CD4-positive, CD25-positive, alpha-beta regulatory T cell (primary cell): Measurements from ENCODE around the gene CPZ. TPM values are rescaled to one million over a fixed set of nuclear protein-coding genes. Genes with fewer than 3 reads are reported as not detected.

ENCODE experiments used
- ATAC-seq, 2 donors: fragments of 150-1000 bp; cut with Tn5 transposase; one replicate each; pipeline ENCODE4 v1.10.0; 2021; ENCODE audit warnings: low read depth in 2 of 2, moderate number of reproducible peaks in 2 of 2, moderate library complexity in 1 of 2
- DNase-seq, 3 donors: peaks; one replicate each; pipeline versions ENCODE4 v3.0.0 to v3.0.0-alpha.2; 2012 to 2022; ENCODE audit warnings: mixed read lengths in 1 of 3
- H3K27ac ChIP-seq: one replicate; pipeline ENCODE4 v1.7.0; 2013; ENCODE audit warnings: mild to moderate bottlenecking, low read length; ENCODE audit not compliant: insufficient read depth, poor library complexity, severe bottlenecking
- H3K27me3 ChIP-seq: one replicate; pipeline ENCODE4 v1.7.0; 2013; ENCODE audit warnings: low read length; ENCODE audit not compliant: control insufficient read depth, insufficient read depth
- H3K36me3 ChIP-seq: one replicate; pipeline ENCODE4 v1.7.0; 2013; ENCODE audit warnings: mild to moderate bottlenecking, low read length, moderate library complexity; ENCODE audit not compliant: control insufficient read depth, insufficient read depth
- H3K4me1 ChIP-seq: 2 replicates; pipeline ENCODE4 v1.7.0; 2013; ENCODE audit warnings: mild to moderate bottlenecking, low read length; ENCODE audit not compliant: insufficient read depth, control insufficient read depth, poor library complexity, severe bottlenecking
- H3K4me3 ChIP-seq: one replicate; pipeline ENCODE4 v1.7.0; 2013; ENCODE audit warnings: low read depth, mild to moderate bottlenecking, low read length, moderate library complexity
- H3K9me3 ChIP-seq, 2 experiments: 1 replicate in 1 of 2; 2 replicates in 1 of 2; pipeline ENCODE4 v1.7.0; 2013; ENCODE audit warnings: low read length in 2 of 2, mild to moderate bottlenecking in 1 of 2, moderate library complexity in 1 of 2; ENCODE audit not compliant: control insufficient read depth in 2 of 2
- H3K27ac Mint-ChIP-seq, 3 donors: one replicate each; pipeline ENCODE4 v1.8.0; 2020 to 2022; ENCODE audit warnings: mild to moderate bottlenecking in 3 of 3, mixed read lengths in 3 of 3, moderate library complexity in 2 of 3
- H3K27me3 Mint-ChIP-seq: one replicate; pipeline ENCODE4 v1.8.0; 2022; ENCODE audit warnings: mild to moderate bottlenecking, mixed read lengths
- H3K36me3 Mint-ChIP-seq: one replicate; pipeline ENCODE4 v1.8.0; 2020; ENCODE audit warnings: mixed read lengths
- H3K4me1 Mint-ChIP-seq, 4 donors: one replicate each; pipeline ENCODE4 v1.8.0; 2020 to 2022; ENCODE audit warnings: mixed read lengths in 4 of 4, mild to moderate bottlenecking in 1 of 4
- H3K4me3 Mint-ChIP-seq, 4 donors: one replicate each; pipeline ENCODE4 v1.8.0; 2020 to 2022; ENCODE audit warnings: mild to moderate bottlenecking in 4 of 4, mixed read lengths in 4 of 4, moderate library complexity in 3 of 4
- H3K9me3 Mint-ChIP-seq, 7 donors: one replicate each; pipeline ENCODE4 v1.8.0; 2020 to 2022; ENCODE audit warnings: mixed read lengths in 7 of 7, mild to moderate bottlenecking in 3 of 7, moderate library complexity in 2 of 7
- polyA plus RNA-seq, 4 donors: library from polyadenylated mRNA; unstranded; fragments of 300-500 nt; fragmentation: Illumina TruSeq; gene quantifications; one replicate each; pipeline ENCODE4 v1.2.3, GENCODE V29; 2021
- total RNA-seq: library from RNA; stranded (reverse); gene quantifications from one replicate; pipeline ENCODE4 v1.2.3, GENCODE V29; 2022

Gene CPZ
- total and polyA plus RNA-seq, 5 donors from 2014 or later, result not detected

GRCh38 chr4:8585721-8586212 is 6.8 kb upstream of the CPZ start:
- no peaks in the 10 kb centered on the region for H3K4me1 Mint-ChIP-seq
- H3K4me3 Mint-ChIP-seq, result no peak overlapping the region
- no peaks in the 10 kb centered on the region for H3K36me3 ChIP-seq
- no peaks in the 10 kb centered on the region for H3K27me3 ChIP-seq
- ATAC-seq (no peak), DNase-seq (no peak)
- peaks cover 17% of the 10 kb centered on the region for H3K27me3 Mint-ChIP-seq
- no peaks in the 10 kb centered on the region for H3K4me1 ChIP-seq
- H3K9me3 Mint-ChIP-seq, result peaks cover 0 to 2% (median 0%) of the 10 kb centered on the region in 7 donors
- H3K4me3 ChIP-seq, result no peak overlapping the region
- H3K27ac ChIP-seq, result no peak overlapping the region
- no peaks in the 10 kb centered on the region for H3K9me3 ChIP-seq
- no peaks in the 10 kb centered on the region for H3K36me3 Mint-ChIP-seq
- H3K27ac Mint-ChIP-seq, result no peak overlapping the region

GRCh38 chr4:8586246-8586645 is 6.3 kb upstream of the CPZ start:
- no peak overlapping the region for H3K27ac ChIP-seq
- no peaks in the 10 kb centered on the region for H3K4me1 ChIP-seq
- H3K36me3 ChIP-seq, result no peaks in the 10 kb centered on the region
- peaks cover 20% of the 10 kb centered on the region for H3K27me3 Mint-ChIP-seq
- no peak overlapping the region for H3K27ac Mint-ChIP-seq
- no peaks in the 10 kb centered on the region for H3K4me1 Mint-ChIP-seq
- H3K9me3 ChIP-seq, result no peaks in the 10 kb centered on the region
- H3K4me3 Mint-ChIP-seq, result no peak overlapping the region
- H3K36me3 Mint-ChIP-seq, result no peaks in the 10 kb centered on the region
- H3K4me3 ChIP-seq, result no peak overlapping the region
- no peaks in the 10 kb centered on the region for H3K27me3 ChIP-seq
- DNase-seq, result no peak
- peaks cover 0 to 2% (median 0%) of the 10 kb centered on the region in 7 donors for H3K9me3 Mint-ChIP-seq
- no peak for ATAC-seq

GRCh38 chr4:8586671-8587468 is 5.7 kb upstream of the CPZ start:
- Mint-ChIP-seq H3K4me3 (no peak overlapping the region), H3K9me3 (peaks cover 0 to 2% (median 0%) of the 10 kb centered on the region in 7 donors), H3K27ac (no peak overlapping the region), H3K27me3 (peaks cover 23% of the 10 kb centered on the region), H3K36me3 (no peaks in the 10 kb centered on the region), H3K4me1 (no peaks in the 10 kb centered on the region)
- Histone ChIP-seq H3K4me1 (no peaks in the 10 kb centered on the region), H3K27me3 (no peaks in the 10 kb centered on the region), H3K27ac (no peak overlapping the region), H3K9me3 (no peaks in the 10 kb centered on the region), H3K4me3 (no peak overlapping the region), H3K36me3 (no peaks in the 10 kb centered on the region)
- ATAC-seq (no peak), DNase-seq (no peak)

- H3K27me3 Mint-ChIP-seq, result peaks cover 19% of the 10 kb centered on the region
- no peak overlapping the region for H3K27ac ChIP-seq
- peaks cover 0 to 2% (median 0%) of the 10 kb centered on the region in 7 donors for H3K9me3 Mint-ChIP-seq
- DNase-seq (no peak), ATAC-seq (no peak)
- no peak overlapping the region for H3K4me3 Mint-ChIP-seq
- H3K36me3 ChIP-seq, result no peaks in the 10 kb centered on the region
- no peaks in the 10 kb centered on the region for H3K4me1 ChIP-seq
- H3K4me3 ChIP-seq, result no peak overlapping the region
- H3K9me3 ChIP-seq, result no peaks in the 10 kb centered on the region
- H3K27me3 ChIP-seq, result no peaks in the 10 kb centered on the region
- H3K4me1 Mint-ChIP-seq, result no peaks in the 10 kb centered on the region
- no peak overlapping the region for H3K27ac Mint-ChIP-seq
- no peaks in the 10 kb centered on the region for H3K36me3 Mint-ChIP-seq
Observed at GRCh38 chr4:8587469-8588195, 4.9 kb upstream of the CPZ start.

GRCh38 chr4:8588196-8588470 is 4.4 kb upstream of the CPZ start:
- Mint-ChIP-seq H3K27ac (no peak overlapping the region), H3K4me3 (no peak overlapping the region), H3K9me3 (peaks cover 0 to 2% (median 0%) of the 10 kb centered on the region in 7 donors), H3K27me3 (peaks cover 21% of the 10 kb centered on the region), H3K36me3 (no peaks in the 10 kb centered on the region), H3K4me1 (no peaks in the 10 kb centered on the region)
- H3K4me3 ChIP-seq, result no peak overlapping the region
- H3K36me3 ChIP-seq, result no peaks in the 10 kb centered on the region
- DNase-seq (no peak), ATAC-seq (no peak)
- H3K27ac ChIP-seq, result no peak overlapping the region
- no peaks in the 10 kb centered on the region for H3K27me3 ChIP-seq
- H3K9me3 ChIP-seq, result no peaks in the 10 kb centered on the region
- H3K4me1 ChIP-seq, result no peaks in the 10 kb centered on the region

GRCh38 chr4:8589336-8589735 is 3.2 kb upstream of the CPZ start:
- H3K4me3 ChIP-seq, result no peak overlapping the region
- H3K27me3 Mint-ChIP-seq, result peaks cover 33% of the 10 kb centered on the region
- H3K9me3 Mint-ChIP-seq, result peaks cover 0 to 3% (median 0%) of the 10 kb centered on the region in 7 donors
- no peaks in the 10 kb centered on the region for H3K4me1 ChIP-seq
- DNase-seq (no peak), ATAC-seq (no peak)
- no peak overlapping the region for H3K27ac Mint-ChIP-seq
- no peaks in the 10 kb centered on the region for H3K9me3 ChIP-seq
- no peaks in the 10 kb centered on the region for H3K27me3 ChIP-seq
- H3K27ac ChIP-seq, result no peak overlapping the region
- no peak overlapping the region for H3K4me3 Mint-ChIP-seq
- no peaks in the 10 kb centered on the region for H3K4me1 Mint-ChIP-seq
- H3K36me3 Mint-ChIP-seq, result no peaks in the 10 kb centered on the region
- H3K36me3 ChIP-seq, result no peaks in the 10 kb centered on the region

- Histone ChIP-seq H3K27ac (no peak overlapping the region), H3K36me3 (no peaks in the 10 kb centered on the region), H3K4me3 (no peak overlapping the region), H3K9me3 (no peaks in the 10 kb centered on the region), H3K4me1 (no peaks in the 10 kb centered on the region), H3K27me3 (no peaks in the 10 kb centered on the region)
- ATAC-seq (no peak), DNase-seq (no peak)
- H3K27ac Mint-ChIP-seq, result no peak overlapping the region
- peaks cover 0 to 3% (median 0%) of the 10 kb centered on the region in 7 donors for H3K9me3 Mint-ChIP-seq
- H3K27me3 Mint-ChIP-seq, result peaks cover 36% of the 10 kb centered on the region
- no peak overlapping the region for H3K4me3 Mint-ChIP-seq
- H3K4me1 Mint-ChIP-seq, result no peaks in the 10 kb centered on the region
- H3K36me3 Mint-ChIP-seq, result no peaks in the 10 kb centered on the region
Observed at GRCh38 chr4:8589823-8590545, 2.6 kb upstream of the CPZ start.
